ENCODE data around the gene KTN1.
A peak's percentile ranks its signal among the peaks of the same experiment; 100 is the strongest.

Gene KTN1

DNA sequence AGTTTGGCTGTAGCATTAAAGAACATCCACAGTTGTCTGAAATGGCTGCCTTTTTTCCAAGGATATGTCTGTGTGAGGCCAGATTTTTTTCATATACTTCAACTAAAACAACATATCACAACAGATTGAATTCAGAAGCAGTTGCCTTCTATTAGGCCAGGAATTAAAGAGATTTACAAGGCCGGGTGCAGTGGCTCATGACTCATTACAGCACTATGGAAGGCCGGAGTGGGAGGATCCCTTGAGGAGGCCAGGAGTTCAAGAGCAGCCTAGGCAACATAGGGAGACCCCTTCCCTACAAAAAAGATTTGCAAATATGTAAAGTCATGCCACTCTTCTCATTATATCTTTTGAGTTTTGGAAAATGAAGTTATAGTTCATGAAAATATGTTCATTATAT, 108.6 kb downstream of the KTN1 start:
- no peak for FAIRE-seq

DNA sequence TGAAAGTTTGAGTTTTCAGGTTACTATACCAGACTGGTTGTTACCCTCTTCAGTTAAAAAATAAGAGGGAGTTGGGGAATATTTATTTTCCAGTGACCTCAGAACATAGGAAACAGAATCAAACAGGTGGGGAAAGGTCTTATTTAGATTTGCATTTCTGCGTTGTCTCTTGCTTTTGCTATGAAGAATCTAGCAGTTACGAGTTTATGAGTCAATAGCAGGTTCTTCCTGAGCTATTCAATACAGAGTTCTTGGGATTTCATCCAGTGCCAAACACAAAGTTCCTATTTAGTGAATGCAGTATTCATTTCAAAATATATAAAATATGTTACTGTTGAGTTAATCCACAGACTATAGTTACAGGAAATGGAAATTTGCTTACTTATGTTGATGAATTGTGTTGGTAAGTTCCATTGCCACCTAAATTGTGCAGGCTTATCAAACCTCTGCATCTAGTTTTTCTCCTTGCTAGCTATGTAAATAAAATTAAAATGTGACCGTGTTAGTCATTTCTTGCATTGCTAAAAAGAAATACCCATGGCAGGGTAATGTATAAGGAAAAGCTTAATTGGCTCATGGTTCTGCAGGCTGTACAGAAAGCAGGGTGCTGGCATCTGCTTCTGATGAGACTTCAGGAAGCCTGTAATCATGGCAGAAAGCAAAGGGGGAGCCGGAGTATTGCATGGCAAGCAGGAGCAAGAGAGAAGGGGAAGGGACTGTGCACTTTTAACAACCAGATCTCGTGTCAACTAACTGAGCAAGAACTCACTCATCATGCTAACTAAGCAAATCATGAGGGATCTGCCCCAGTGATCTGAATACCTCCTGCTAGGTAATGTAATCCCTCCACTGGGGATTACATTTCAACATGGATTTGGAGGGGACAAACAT, 110.2 kb downstream of the KTN1 start:
- no peak for FAIRE-seq

DNA sequence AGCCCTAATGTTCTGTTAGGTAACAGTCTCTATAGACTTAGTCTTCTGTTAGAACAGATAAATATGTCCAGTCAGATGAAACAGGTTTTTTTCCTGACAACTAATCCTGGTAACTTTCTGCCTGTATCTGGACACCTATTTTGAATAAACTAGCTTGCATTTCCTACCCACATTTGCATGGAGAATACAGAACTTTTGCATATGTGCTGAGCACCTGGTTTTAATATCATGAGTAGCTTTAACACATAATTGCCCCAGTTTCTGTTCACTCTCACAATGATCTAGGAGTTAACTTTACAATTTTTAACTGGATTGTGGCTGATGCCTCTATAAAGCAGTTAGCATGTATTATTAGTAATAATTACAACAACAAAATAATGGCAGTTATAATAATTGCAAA, 111.7 kb downstream of the KTN1 start:
- no peak for FAIRE-seq

DNA sequence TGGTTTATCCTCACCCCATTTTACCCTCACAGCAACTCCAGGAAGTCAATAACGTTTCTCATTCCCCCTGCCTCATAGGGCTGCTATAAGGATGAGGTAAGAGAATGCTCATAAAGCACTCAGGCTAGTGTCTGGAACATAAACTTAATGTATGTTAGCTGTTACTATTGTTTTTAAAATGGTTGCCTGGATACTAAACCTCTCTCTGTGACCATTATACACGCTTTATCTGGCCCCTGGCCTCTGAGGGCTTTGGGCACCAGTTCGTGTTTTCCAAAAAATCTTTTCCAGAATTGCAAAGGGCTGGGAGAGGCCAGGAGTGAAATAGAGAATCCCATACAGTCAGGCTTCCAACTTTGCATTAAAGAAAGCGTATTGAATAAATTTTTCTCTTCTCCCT, 113.9 kb downstream of the KTN1 start:
- no peak for FAIRE-seq

DNA sequence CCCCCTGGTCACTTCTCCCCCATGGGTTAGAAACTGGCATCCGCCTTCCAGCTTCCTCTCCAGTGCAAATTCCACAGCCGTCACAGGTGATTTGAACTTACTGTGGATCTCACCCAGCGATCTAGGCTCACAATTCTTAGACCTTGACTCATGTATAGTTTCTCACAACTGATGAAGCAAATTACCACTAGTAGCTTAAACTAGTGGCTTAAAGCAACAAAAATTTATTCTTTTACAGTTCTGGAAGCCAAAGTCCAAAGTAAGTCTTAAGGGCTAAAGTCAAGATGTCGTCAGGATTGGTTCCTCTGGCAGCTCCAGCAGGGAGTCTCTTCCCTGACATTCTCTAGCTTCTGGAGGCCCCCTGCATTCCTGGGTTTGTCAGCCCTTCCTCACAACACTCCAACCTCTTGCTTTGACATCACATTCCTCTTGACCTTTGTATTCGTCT, 117.4 kb downstream of the KTN1 start:
- no peak for FAIRE-seq

DNA sequence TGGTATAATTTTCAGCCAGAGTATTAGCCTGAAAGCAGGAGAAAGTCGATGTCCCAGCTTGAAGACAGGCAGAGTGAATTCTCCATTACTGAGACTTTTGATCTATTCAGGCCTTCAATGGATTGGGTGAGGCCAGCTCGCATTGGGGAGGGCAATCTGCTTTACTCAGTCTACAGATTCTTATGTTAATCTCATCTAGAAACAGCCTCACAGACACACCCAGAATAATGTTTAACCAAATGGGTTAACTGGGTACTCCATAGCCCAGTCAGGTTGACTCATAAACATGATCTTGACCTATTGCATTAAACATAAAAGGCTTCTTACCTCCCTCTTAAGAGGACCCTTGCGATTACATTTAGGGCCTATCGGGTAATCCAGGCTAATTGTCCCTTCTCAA, 118.0 kb downstream of the KTN1 start:
- FAIRE-seq = no peak

DNA sequence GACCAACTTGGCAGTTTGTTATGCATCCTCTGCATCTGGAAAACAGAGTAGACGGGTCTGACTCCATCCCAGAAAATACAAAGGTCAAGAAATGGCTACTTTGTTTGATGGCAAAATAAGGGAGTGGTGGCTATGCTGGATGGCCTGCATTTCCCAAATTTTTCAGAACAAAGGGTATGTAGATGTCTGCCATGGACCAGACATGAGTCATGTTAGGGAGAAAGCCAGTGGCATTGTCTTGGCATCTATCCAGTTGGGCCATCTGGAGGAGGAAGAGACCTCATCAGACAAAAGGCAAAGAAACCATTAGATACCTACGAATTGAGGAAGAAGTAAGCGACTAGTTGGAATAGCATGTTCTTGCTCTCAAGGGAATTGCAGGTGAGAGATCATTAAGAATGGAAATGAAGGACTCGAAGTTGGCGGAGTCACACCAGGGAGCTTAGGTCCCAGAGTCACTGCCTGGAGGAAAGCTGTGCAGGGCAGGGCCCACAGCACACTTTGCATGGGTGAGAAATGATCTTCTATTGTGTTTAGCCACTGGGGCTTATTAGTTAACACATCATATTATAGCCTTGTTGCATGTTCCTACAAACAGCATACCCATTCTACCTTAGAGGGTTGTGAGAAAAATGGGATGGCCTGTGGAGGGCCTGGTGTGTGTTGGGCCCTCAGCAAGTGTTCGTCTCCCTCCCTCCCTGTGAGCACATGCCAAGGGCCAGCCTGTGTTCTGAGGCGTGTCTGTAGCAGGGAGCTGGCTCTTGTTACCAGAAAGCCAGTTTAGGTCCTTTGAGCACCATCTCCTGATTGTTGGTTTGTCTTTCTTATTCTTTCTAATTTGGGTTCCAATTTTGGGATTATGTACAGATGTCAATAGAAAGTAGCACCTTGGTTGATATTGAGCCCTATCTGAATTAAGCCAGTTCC, 119.4 kb downstream of the KTN1 start:
- FAIRE-seq = no peak

DNA sequence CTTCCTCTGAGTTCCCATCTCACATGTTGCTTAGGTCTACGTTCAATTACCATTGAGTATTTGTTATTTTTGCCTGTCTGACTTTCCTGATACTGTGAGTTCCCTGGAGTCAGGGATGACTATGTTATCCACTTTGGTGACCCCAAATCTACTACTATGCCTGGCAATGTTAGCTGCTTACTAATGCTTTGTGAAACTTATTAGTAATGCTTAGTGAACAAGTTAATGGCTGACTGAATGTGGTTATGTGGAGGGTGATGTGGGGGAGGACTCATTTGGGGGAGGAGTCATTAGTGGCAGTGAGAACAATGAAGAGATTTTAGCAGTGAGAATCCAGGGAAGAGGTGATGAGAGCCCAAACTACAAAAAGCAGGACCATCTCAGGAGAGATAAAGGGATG, 121.6 kb downstream of the KTN1 start:
- FAIRE-seq = no peak

DNA sequence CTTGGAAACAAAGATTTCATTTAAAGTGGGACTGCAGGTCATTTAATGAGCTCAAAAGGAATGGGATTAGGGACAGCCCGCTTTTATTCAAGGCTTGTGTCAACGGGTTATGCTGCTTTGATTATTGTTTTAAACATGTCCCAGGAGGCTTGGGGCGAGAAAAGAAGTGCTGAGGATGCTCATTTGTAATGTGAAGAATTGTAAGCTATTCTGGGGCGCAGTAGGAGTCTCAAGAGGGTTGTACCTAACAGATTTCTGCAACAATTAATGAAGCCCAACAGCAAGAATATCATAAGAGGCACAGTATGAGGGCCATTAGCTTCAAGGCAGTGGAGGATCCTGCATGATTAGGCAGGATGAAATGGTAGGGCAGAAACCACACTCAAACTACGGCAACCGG, 122.5 kb downstream of the KTN1 start:
- no peak for FAIRE-seq

DNA sequence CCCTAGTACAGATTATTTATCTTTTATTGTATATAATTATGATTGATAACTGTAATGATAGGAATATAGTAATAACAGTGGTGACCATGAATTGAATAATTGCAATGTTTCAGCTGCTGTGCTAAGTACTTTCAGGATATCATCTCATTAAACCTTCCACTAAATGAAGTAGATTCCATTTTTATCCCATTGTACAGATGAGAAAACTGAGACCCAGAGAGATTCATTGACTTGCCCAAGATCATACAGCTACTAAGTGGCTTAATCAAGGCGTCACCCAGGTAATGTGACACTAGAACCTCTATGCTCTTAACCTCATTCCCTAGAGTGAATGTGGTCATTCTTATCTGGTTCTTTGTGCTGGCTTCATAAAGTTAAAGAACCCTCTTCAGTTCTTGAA, 124.6 kb downstream of the KTN1 start:
- FAIRE-seq = no peak

DNA sequence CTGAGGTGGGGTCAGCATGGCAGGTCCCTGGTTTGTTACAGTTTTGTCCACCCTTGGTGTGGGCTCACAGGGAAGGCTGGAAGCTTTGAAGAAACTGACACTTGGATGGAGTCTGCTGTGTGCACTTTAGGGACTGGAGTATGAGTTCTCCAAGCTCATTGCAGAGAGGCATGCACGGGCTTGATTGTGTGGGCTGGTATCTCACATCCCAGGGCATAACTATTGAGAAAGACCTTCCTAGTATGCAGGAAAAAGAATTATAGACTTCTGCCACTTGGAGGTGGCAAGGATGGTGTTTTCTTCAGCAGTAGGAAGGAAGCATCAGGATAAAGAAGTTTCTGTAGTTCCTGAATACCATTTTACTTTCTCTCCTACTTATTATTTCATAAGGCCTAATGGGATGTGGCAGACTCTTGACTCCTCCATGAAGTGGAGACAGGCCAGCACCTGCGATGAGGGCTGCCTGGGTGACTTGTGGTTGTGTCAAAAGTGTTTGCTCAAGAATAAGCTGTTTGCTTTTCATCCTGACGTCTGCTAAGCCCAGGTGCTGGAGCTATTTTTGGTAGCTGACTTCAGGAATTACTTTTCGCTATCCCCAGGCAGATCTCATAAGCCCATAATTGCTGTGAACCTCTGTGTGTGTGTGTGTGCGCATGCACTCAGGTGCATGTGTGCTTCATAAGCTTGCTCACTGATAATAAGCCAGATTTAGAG, 125.8 kb downstream of the KTN1 start:
- FAIRE-seq = no peak

DNA sequence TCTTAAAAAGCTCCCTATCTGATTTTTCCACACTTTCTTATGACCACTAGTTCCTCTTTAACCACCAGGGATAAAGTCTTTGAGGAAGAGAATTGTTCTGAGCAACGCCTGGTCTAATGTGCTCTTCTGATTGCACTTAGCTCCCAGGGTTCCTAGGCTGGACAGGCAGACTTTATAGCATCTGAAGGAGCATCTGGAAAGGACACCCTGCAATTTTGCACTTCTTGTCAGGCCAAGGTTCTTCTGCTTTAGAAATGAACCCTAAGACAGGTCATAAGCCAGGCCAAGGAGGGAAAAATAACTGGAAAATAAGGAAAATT, 126.3 kb downstream of the KTN1 start:
- no peak for FAIRE-seq

DNA sequence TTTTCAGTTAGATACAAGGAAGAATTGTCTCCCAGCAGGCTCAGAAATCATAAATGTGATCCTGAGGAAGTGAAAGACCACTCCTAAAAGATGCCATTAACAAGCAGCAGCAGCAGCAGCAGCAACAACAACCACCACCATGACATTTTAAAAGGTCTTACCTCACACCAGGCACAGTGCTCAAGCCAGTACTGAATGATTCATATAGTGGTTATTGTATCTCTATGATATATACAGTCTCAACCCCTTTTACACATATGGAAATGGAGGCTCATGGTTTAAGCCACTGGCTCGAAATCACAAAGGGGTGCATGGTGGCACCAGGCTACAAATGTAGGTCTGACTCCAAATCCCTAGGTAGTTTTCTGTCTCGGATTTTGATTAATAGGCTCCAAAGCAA, 126.9 kb downstream of the KTN1 start:
- no peak for FAIRE-seq

DNA sequence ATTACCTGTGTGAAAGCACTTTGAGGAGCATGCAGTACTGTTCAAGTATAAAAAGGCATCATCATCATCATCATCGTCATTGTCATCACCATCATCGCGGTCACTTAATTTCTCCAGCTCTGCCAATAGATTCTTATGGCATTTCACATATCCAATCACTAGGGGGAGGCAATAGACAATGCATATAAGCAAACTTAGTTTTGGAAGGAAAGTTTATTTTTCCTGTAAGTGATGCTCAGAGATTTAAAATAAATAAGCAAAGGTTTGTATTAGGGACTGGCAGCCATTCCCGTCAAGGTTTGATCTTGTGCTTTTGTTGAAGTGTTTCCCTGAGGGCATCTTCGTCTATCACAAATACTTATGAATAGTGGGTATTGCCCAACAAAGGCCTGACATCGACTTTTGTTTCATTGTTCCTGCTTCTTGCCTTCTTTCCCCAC, 127.4 kb downstream of the KTN1 start:
- FAIRE-seq = peak; percentile 58

DNA sequence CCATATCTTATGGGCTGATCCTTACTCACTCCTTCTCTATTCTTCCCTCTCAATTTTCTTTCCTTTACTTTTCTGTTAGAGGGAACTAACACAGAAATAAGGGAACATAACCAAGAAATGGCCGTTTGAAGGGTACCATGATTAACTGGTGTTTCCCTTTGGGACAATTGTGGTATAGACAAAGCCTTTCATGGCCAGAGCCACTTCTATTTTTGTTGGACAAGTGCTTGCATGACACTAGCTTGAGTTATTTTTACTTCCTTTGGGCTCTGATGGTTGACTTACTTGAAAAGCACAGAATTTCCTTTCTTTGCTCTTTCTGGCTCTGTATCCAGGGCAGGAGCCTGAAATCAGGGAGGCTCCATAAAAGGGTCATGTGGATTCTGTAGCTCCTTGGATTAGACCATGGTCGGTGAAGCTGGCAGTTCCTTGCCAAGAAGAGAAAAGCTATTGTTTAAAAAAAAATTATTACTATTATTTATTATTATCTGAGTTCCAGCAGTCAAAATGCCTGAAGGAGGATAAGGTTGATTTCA, 130.6 kb downstream of the KTN1 start:
- no peak for FAIRE-seq

DNA sequence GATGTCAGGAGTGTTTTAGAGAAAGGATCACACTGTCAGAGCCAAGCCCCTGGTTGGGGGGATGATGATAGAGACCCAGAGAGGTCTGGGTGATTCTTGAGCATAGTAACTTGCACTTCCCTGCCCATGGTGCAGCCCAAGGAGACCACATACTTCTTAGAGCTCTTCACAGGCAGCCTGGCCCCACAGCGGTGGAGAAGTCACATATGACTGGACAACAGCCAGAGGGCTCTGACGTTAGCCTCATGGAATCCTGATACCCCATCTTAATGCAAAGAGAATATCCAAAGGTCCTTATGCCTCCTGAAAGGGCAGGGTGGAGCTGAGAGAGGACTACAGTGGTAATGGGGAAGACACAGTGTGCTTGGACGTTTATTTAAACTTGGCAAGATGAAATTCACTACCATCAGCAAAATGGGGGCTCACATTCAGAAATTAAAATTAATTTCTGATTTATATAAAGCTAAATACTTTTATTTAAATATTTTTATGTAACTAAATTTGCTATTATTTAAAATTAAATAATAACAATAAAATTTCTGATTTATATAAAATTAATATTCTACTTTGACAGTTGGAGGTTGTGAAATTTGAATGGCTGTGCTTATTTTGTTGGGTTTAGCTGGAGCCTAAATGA, 131.3 kb downstream of the KTN1 start:
- no peak for FAIRE-seq

DNA sequence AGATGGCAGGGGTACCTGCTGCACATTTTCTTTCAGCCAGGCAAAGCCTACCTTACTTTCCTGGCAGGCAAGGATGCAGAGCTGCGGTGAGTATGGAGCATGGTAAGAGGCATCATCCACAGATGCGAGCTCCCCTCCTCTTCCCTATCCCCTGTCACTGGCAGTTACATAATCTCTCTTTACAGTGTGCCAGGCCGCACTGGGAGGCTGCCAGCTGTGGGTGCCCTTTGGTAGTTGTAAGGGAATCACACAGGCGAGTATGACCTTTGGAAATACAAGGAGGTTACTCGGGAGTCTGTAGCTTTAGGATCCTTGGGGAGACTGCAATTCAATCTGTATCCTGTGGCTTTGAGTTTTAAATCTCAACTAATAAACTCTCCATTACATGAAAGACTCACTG, 132.5 kb downstream of the KTN1 start:
- no peak for FAIRE-seq

DNA sequence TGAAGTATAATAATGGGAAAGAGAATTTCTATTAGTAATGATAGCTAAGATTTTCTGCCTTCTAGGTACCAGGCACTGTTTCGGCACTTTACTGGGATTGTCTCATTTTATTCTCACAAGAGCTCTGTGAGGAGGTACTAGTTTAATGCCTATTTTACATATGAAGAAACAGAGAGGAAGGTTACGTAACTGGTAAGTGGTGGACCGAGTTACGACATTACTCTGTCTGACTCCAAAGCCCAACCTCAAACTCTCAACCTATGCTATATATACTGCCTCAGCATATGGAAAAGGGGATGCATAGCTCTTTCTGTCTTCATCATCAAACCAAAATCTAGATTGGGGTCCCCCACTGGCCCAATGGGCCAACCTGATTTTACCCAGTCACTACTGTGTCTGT, 133.5 kb downstream of the KTN1 start:
- FAIRE-seq = no peak

DNA sequence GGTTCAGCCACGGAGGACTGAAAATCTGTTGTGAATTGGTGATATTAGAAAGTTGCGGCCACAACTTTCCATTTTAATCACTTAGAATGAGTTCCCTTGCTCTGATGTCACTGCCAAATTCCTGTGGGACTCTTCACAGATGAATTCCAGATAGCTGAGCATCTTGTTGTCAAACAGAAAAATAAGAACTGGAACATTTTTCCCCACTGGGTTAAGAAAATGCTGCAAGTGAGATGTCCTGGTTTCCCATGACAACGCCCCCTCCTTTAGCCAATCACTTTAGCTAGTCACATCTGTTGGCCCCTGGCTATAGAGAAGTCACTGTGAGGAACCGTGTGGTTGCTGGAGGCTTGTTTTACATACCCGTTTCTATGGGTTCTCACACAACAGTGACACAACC, 135.9 kb downstream of the KTN1 start:
- FAIRE-seq = no peak

DNA sequence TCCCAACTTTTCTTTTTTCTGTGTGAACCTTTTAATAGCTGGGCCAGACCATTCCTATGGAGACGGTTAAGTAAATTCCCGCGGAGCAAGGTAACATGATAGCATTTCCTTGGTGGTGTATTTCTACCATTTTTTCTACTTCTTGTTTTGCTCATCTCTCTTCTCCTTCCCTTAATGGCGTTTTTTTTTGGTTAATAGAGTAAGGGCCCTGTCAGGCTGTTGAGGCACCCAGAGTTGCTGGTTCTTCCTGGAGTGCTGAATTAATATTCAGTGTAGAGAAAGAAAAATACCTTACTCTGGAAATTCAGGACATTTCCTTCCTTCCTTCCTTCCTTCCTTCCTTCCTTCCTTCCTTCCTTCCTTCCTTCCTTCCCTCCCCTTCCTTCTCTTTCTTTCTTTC, 137.6 kb downstream of the KTN1 start:
- FAIRE-seq = no peak

DNA sequence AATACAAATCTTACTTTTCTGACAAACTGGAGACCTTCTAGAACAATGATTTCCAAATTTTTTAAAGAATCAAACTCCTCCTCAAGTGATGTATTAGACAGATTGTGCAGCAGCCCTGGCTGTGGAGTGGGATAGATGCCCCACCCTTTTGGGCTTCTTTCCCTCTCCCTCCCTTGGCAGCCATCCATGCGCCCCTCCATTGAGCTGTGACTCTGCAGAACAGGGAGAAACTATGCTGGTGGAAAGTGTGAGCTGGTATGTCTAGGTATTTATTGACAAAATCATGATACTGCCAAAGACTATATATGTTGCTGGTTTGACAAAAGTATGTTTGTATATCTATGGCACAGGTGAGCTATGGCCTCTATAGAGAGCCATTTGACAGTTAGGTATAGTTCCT, 138.5 kb downstream of the KTN1 start:
- FAIRE-seq = no peak

DNA sequence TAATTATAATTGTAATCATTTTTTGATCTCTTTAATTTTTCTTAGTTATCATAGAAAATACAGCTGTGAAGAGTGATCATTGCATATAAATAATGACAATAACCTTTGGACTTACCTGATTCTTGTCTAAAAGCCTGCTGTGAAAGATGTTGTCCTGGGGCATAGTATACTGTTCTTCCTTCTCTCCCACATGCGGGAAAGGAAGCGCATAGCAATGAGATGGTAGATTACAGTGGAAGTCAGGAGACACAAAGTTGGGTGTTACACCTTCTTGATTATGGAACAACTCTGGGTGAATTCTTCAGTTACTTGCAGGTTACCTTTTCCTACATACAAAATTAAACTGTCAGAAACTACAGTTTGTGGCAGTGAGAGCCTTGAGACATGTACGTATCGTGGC, 140.8 kb downstream of the KTN1 start:
- FAIRE-seq = no peak

DNA sequence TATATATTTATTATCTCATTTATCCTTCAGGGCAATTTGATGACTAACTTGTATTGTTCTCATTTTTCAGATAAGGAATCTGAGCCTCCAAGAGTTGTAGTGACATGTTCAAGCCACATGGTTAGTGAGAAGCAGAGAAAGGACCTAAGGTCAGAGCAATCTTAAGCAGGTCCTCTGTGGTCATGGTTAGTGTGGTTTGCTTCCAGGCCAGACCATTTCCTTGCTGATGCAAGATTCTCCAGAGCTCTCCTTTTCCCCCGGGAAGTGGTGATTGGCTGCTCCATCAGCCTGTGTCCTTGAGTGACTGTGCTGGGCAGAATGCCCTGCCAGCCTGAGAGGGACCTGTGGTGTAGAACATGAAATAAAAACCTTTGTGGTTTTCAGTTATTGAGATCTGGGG, 141.3 kb downstream of the KTN1 start:
- no peak for FAIRE-seq
